Measurements from ENCODE around the gene LIMK2.

DNA sequence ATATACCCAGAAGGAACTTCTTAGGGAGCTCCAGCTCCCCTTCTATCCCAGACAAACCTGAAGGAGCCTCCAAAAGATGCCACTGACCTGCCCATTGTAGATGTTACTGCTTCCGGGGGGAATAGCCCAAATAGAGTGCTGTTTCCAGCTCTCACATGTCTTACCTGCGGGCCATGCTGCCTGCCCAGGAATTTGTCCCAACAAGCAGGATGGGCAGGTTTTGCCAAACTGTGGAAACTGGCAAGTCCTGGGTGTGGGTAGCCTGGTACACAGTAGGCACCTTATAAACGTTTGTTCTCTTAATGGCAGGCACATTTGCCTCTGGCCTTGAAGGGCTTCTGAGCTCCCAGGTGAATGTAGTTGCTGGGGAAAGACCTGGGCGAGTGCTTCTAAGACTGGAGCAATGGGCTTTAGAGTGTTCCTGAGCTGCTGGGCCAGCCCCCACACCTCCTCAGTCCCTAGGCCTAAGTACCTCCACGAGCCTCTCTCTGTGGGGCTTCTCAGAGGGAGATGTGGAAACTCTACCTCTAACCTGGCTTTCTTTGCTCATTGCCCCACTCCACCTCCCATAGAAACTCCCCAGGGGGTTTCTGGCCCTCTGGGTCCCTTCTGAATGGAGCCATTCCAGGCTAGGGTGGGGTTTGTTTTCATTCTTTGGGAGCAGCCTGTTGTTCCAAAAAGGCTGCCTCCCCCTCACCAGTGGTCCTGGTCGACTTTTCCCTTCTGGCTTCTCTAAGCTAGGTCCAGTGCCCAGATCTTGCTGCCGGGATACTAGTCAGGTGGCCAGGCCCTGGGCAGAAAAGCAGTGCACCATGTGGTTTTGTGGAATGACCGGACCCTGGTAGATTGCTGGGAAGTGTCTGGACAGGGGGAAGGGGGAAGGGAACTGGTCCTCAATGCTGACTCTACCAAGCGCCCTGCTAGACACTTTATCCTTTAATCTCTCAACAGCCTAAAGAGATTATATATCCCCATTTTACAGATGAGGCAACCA lies 37.2 kb downstream of the LIMK2 start:
- TF ChIP-seq, protein P1, sequence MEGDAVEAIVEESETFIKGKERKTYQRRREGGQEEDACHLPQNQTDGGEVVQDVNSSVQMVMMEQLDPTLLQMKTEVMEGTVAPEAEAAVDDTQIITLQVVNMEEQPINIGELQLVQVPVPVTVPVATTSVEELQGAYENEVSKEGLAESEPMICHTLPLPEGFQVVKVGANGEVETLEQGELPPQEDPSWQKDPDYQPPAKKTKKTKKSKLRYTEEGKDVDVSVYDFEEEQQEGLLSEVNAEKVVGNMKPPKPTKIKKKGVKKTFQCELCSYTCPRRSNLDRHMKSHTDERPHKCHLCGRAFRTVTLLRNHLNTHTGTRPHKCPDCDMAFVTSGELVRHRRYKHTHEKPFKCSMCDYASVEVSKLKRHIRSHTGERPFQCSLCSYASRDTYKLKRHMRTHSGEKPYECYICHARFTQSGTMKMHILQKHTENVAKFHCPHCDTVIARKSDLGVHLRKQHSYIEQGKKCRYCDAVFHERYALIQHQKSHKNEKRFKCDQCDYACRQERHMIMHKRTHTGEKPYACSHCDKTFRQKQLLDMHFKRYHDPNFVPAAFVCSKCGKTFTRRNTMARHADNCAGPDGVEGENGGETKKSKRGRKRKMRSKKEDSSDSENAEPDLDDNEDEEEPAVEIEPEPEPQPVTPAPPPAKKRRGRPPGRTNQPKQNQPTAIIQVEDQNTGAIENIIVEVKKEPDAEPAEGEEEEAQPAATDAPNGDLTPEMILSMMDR (IDR thresholded peaks at IDR 0.05): no peak
- no peak for TF ChIP-seq POLR2A (IDR thresholded peaks at IDR 0.05)

All from body of pancreas (tissue), 4 donors.